ENCODE measurements around the gene SKA2.

DNA sequence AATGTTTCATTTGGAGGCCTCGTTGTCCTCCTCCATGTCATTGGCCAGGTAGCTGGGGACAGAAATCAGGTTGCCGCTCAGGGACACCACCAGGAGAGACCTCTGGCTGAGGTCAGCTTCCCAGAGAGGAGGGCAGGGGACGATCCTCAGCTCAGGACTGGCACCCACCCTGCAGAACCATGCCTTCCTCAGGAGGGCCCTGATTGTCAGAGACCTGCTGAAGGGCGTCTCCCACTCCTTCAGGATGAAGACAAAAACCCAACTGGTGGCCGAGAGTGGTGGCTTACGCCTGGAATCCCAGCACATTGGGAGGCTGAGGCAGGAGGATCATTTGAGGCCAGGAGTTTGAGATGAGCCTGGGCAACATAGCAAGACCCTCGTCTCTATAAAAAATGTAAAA lies 20.1 kb upstream of the SKA2 start:
- TF ChIP-seq EP300 (IDR thresholded peaks at IDR 0.05; ENCODE audit: borderline replicate concordance): no peak
- no peak for TF ChIP-seq TAF1 (IDR thresholded peaks at IDR 0.05; ENCODE audit: low read depth)
- TF ChIP-seq ZBTB7A (IDR thresholded peaks at IDR 0.05; ENCODE audit: low read depth): no peak
- TF ChIP-seq, protein P1, sequence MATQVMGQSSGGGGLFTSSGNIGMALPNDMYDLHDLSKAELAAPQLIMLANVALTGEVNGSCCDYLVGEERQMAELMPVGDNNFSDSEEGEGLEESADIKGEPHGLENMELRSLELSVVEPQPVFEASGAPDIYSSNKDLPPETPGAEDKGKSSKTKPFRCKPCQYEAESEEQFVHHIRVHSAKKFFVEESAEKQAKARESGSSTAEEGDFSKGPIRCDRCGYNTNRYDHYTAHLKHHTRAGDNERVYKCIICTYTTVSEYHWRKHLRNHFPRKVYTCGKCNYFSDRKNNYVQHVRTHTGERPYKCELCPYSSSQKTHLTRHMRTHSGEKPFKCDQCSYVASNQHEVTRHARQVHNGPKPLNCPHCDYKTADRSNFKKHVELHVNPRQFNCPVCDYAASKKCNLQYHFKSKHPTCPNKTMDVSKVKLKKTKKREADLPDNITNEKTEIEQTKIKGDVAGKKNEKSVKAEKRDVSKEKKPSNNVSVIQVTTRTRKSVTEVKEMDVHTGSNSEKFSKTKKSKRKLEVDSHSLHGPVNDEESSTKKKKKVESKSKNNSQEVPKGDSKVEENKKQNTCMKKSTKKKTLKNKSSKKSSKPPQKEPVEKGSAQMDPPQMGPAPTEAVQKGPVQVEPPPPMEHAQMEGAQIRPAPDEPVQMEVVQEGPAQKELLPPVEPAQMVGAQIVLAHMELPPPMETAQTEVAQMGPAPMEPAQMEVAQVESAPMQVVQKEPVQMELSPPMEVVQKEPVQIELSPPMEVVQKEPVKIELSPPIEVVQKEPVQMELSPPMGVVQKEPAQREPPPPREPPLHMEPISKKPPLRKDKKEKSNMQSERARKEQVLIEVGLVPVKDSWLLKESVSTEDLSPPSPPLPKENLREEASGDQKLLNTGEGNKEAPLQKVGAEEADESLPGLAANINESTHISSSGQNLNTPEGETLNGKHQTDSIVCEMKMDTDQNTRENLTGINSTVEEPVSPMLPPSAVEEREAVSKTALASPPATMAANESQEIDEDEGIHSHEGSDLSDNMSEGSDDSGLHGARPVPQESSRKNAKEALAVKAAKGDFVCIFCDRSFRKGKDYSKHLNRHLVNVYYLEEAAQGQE (IDR thresholded peaks at IDR 0.05; ENCODE audit: low read depth): no peak
- TF ChIP-seq TCF12 (IDR thresholded peaks at IDR 0.05; ENCODE audit: low read depth): no peak
